Placental pericyte (primary cell): ENCODE data around the gene GPER1. TPM values are rescaled to one million over a fixed set of nuclear protein-coding genes. Genes with fewer than 3 reads are reported as not detected.

Experiments
- total RNA-seq: library from RNA; depleted of rRNA; stranded (reverse); fragments of >200 nt; gene quantifications from 2 replicates; pipeline ENCODE4 v1.2.3, GENCODE V29; 2012

The GPER1 gene
- 3.4 and 4.8 TPM in 2 replicates for total RNA-seq

GRCh38 chr7:1087952-1088920 lies at the start of gene GPER1:
GPER1 (plus strand) TSS chr7:1088113; CDS start chr7:1091729, 3,616 bp downstream.

GRCh38 chr7:1044189-1045068 lies 43.5 kb upstream of the GPER1 start, which contains the start of gene GPR146:
GPR146 (plus strand) TSS chr7:1044546; CDS start chr7:1057516, 12,970 bp downstream.

Other genes with a start within 250 kb of the GPER1 start
- gene GET4, start 211.6 kb upstream of the GPER1 start, total RNA-seq = 23.0 and 33.0 TPM in 2 replicates
- gene ADAP1, start 133.4 kb upstream of the GPER1 start, total RNA-seq = 3.1 and 13.1 TPM in 2 replicates
- 9.2 and 11.2 TPM in 2 replicates for gene COX19, start 112.6 kb upstream of the GPER1 start, total RNA-seq
- gene CYP2W1, start 104.9 kb upstream of the GPER1 start, total RNA-seq = 1.8 TPM in 1 of 2 replicates, not detected in the other
- gene GPR146, start 43.6 kb upstream of the GPER1 start, total RNA-seq = 0.14 and 2.8 TPM in 2 replicates
- gene ZFAND2A, start 72.1 kb downstream of the GPER1 start, total RNA-seq = 18.5 and 57.8 TPM in 2 replicates
- not detected in 2 replicates for gene UNCX, start 144.8 kb downstream of the GPER1 start, total RNA-seq